D721Med (cell line): ENCODE data around the gene KSR1.

Source experiments
- DNase-seq: peaks from one replicate; pipeline ENCODE4 v3.0.0; 2011; ENCODE audit warnings: low spot score; ENCODE audit not compliant: insufficient read length
- FAIRE-seq: peaks from 2 replicates; lab custom pipeline; 2011; peaks lifted over from hg19 to GRCh38; lab: Jason Lieb, UNC
- TF ChIP-seq, protein P1 (sequence below): IDR thresholded peaks from 2 replicates; pipeline ENCODE4 v1.5.1; 2012; ENCODE audit warnings: mild to moderate bottlenecking, control low read depth; ENCODE audit not compliant: insufficient read depth; ENCODE audit errors: missing control alignments

KSR1 gene

GRCh38 chr17:27601975-27602302 is 145.7 kb downstream of the KSR1 start:
- FAIRE-seq = no peak
- no peak for DNase-seq

GRCh38 chr17:27602721-27603420 is 146.6 kb downstream of the KSR1 start:
- FAIRE-seq (no peak), DNase-seq (peak; percentile 75)
- TF ChIP-seq, protein P1, sequence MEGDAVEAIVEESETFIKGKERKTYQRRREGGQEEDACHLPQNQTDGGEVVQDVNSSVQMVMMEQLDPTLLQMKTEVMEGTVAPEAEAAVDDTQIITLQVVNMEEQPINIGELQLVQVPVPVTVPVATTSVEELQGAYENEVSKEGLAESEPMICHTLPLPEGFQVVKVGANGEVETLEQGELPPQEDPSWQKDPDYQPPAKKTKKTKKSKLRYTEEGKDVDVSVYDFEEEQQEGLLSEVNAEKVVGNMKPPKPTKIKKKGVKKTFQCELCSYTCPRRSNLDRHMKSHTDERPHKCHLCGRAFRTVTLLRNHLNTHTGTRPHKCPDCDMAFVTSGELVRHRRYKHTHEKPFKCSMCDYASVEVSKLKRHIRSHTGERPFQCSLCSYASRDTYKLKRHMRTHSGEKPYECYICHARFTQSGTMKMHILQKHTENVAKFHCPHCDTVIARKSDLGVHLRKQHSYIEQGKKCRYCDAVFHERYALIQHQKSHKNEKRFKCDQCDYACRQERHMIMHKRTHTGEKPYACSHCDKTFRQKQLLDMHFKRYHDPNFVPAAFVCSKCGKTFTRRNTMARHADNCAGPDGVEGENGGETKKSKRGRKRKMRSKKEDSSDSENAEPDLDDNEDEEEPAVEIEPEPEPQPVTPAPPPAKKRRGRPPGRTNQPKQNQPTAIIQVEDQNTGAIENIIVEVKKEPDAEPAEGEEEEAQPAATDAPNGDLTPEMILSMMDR = peak; percentile 99

More at GRCh38 chr17:27601975-27602302, 145.7 kb downstream of the KSR1 start:
- TF ChIP-seq, protein P1 = no peak

DNA sequence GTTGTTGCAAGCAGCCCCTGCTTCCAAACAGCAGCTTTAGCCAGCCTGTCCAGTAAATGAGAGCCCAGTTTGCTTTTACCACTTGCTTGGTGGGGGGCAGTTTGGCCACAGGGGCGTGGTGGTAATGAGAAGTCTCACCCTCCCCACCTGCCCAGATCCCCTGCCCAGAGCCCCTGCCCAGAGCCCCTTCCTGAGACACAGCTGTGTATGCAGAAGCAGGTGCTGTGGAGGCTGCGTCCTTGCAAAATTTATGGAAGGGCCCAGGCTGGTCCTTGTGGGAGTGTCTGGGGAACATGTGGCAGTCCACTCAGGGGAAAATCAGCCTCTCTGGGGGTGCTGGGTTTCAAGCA is 147.1 kb downstream of the KSR1 start:
- TF ChIP-seq, protein P1 = no peak
- DNase-seq (no peak), FAIRE-seq (no peak)

GRCh38 chr17:27603880-27604794 is 147.9 kb downstream of the KSR1 start:
- DNase-seq = no peak
- TF ChIP-seq, protein P1 = no peak
- no peak for FAIRE-seq

GRCh38 chr17:27605409-27605808 is 149.2 kb downstream of the KSR1 start:
- TF ChIP-seq, protein P1 = no peak
- FAIRE-seq = no peak
- DNase-seq = no peak

GRCh38 chr17:27607521-27608091 is 151.4 kb downstream of the KSR1 start:
- FAIRE-seq (no peak), DNase-seq (no peak)
- TF ChIP-seq, protein P1 = no peak
